ENCODE data around the gene ASB5. TPM values are rescaled to one million over a fixed set of nuclear protein-coding genes. Genes with fewer than 3 reads are reported as not detected.

The ASB5 gene
- polyA plus RNA-seq, 3 donors, result not detected

DNA sequence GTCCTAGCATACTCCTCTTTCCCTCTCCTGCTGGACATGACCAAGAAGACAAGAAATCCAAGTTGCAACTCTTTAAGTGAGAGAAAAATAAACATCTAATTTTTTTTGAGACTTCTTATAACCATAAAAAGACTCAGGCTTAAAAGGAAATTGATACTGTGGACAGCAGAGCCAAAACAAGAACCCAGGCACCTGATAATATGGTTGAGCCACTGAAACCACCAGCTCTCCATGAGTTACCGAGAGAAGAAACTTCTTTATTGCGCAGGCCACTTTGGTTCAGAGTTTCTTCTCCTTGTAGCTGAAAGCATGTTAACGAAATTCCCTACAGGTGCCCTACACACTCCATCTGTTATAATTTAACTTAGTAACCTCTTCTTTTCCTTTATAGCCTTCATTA, 39.4 kb upstream of the ASB5 start:
- WGBS (ENCODE audit: insufficient coverage), result 90% methylated on average over 1 of the region's 3 CpGs
- no peaks in the 10 kb centered on the region for H4K20me1 ChIP-seq (ENCODE audit: insufficient read depth, low read length)
- H3K79me2 ChIP-seq (ENCODE audit: insufficient read depth, low read length), result no peaks in the 10 kb centered on the region
- no peaks in the 10 kb centered on the region for H3K4me1 ChIP-seq (ENCODE audit: control insufficient read depth in 1 of 2, insufficient read depth in 2 of 2, low read length in 2 of 2)
- H3K27me3 ChIP-seq (ENCODE audit: control insufficient read depth in 2 of 2, insufficient read depth in 2 of 2, low read length in 2 of 2), result peaks cover 0 to 3% of the 10 kb centered on the region in 2 donors
- no peak for DNase-seq
- no peaks in the 10 kb centered on the region for H3K36me3 ChIP-seq (replicated peaks in 1 of 2; ENCODE audit: control insufficient read depth in 1 of 2, insufficient read depth in 2 of 2, low read length in 2 of 2)
- no peak overlapping the region for H3K27ac ChIP-seq (ENCODE audit: low read depth in 1 of 2, low read length in 2 of 2)
- H2AFZ ChIP-seq (ENCODE audit: insufficient read depth, low read depth, low read length, poor library complexity, severe bottlenecking), result no peak overlapping the region
- no peak overlapping the region for H3K4me3 ChIP-seq (replicated peaks in 1 of 3; ENCODE audit: low read depth in 2 of 3, low read length in 3 of 3)
- intact Hi-C loops (cut with micrococcal nuclease), result no loop called here
- H3K27ac Mint-ChIP-seq, result no peak overlapping the region
- H3K4me3 Mint-ChIP-seq, result no peak overlapping the region
- peaks cover 0 to 10% (median 6%) of the 10 kb centered on the region in 3 donors for H3K27me3 Mint-ChIP-seq (ENCODE audit: low read depth in 3 of 3)
- no peak overlapping the region for H3K4me2 ChIP-seq (replicated peaks; ENCODE audit: extremely low read depth, low read length, poor library complexity, severe bottlenecking)
- H3K9me3 Mint-ChIP-seq, result peaks cover 0 to 6% (median 0%) of the 10 kb centered on the region in 7 donors
- H3K9ac ChIP-seq (ENCODE audit: insufficient read depth, low read length, poor library complexity, severe bottlenecking), result no peak overlapping the region
- H3K36me3 Mint-ChIP-seq, result no peaks in the 10 kb centered on the region
- H3K4me1 Mint-ChIP-seq, result no peaks in the 10 kb centered on the region
- H3K9me3 ChIP-seq (replicated peaks in 1 of 2; ENCODE audit: control insufficient read depth in 1 of 2, insufficient read depth in 1 of 2, low read length in 2 of 2), result no peaks in the 10 kb centered on the region
- TF ChIP-seq, protein P1, sequence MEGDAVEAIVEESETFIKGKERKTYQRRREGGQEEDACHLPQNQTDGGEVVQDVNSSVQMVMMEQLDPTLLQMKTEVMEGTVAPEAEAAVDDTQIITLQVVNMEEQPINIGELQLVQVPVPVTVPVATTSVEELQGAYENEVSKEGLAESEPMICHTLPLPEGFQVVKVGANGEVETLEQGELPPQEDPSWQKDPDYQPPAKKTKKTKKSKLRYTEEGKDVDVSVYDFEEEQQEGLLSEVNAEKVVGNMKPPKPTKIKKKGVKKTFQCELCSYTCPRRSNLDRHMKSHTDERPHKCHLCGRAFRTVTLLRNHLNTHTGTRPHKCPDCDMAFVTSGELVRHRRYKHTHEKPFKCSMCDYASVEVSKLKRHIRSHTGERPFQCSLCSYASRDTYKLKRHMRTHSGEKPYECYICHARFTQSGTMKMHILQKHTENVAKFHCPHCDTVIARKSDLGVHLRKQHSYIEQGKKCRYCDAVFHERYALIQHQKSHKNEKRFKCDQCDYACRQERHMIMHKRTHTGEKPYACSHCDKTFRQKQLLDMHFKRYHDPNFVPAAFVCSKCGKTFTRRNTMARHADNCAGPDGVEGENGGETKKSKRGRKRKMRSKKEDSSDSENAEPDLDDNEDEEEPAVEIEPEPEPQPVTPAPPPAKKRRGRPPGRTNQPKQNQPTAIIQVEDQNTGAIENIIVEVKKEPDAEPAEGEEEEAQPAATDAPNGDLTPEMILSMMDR (IDR thresholded peaks at IDR 0.05), result no peak

DNA sequence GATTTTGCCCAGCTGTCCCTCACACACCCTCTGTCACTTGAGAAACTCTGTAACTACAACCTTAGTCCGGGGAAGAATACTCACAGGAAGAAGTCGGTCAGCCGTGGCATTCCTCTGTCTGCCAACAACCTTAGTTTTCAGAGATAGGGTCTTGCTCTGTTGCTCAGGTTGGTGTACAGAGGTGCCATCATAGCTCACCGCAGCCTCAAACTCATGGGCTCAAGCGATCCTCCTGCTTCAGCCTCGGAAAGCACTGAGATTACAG, 38.6 kb upstream of the ASB5 start:
- Mint-ChIP-seq H3K9me3 (peaks cover 0 to 6% (median 0%) of the 10 kb centered on the region in 7 donors), H3K4me1 (no peaks in the 10 kb centered on the region), H3K27me3 (ENCODE audit: low read depth in 3 of 3) (peaks cover 0 to 10% (median 6%) of the 10 kb centered on the region in 3 donors), H3K36me3 (no peaks in the 10 kb centered on the region), H3K4me3 (no peak overlapping the region), H3K27ac (no peak overlapping the region)
- no peak overlapping the region for H3K9ac ChIP-seq (ENCODE audit: insufficient read depth, low read length, poor library complexity, severe bottlenecking)
- 100% methylated on average over 2 of the region's 6 CpGs for WGBS (ENCODE audit: insufficient coverage)
- H3K36me3 ChIP-seq (replicated peaks in 1 of 2; ENCODE audit: control insufficient read depth in 1 of 2, insufficient read depth in 2 of 2, low read length in 2 of 2), result no peaks in the 10 kb centered on the region
- no peak for DNase-seq
- TF ChIP-seq, protein P1 (IDR thresholded peaks at IDR 0.05), result no peak
- intact Hi-C loops (cut with micrococcal nuclease), result no loop called here
- no peak overlapping the region for H3K27ac ChIP-seq (ENCODE audit: low read depth in 1 of 2, low read length in 2 of 2)
- no peak overlapping the region for H2AFZ ChIP-seq (ENCODE audit: insufficient read depth, low read depth, low read length, poor library complexity, severe bottlenecking)
- H4K20me1 ChIP-seq (ENCODE audit: insufficient read depth, low read length), result no peaks in the 10 kb centered on the region
- no peak overlapping the region for H3K4me2 ChIP-seq (replicated peaks; ENCODE audit: extremely low read depth, low read length, poor library complexity, severe bottlenecking)
- H3K79me2 ChIP-seq (ENCODE audit: insufficient read depth, low read length), result no peaks in the 10 kb centered on the region
- no peaks in the 10 kb centered on the region for H3K9me3 ChIP-seq (replicated peaks in 1 of 2; ENCODE audit: control insufficient read depth in 1 of 2, insufficient read depth in 1 of 2, low read length in 2 of 2)
- H3K4me3 ChIP-seq (replicated peaks in 1 of 3; ENCODE audit: low read depth in 2 of 3, low read length in 3 of 3), result no peak overlapping the region
- peaks cover 0 to 3% of the 10 kb centered on the region in 2 donors for H3K27me3 ChIP-seq (ENCODE audit: control insufficient read depth in 2 of 2, insufficient read depth in 2 of 2, low read length in 2 of 2)
- H3K4me1 ChIP-seq (ENCODE audit: control insufficient read depth in 1 of 2, insufficient read depth in 2 of 2, low read length in 2 of 2), result no peaks in the 10 kb centered on the region

All from CD14-positive monocyte (primary cell).